Uterus (tissue), 2 donors: ENCODE measurements around the gene B3GNT3.

Source experiments
- POLR2A ChIP-seq, 2 donors: fragments of 450-650 bp; IDR thresholded peaks; one replicate each; pipeline ENCODE4 v1.6.1; 2016; ENCODE audit warnings: antibody characterized with exemption in 2 of 2, mild to moderate bottlenecking in 1 of 2, moderate library complexity in 1 of 2
- TF ChIP-seq, protein P1 (sequence below), 4 experiments: fragments of 200-600 bp in 2 of 4; fragments of 450-650 bp in 2 of 4; sonication (generic) in 2 of 4; IDR thresholded peaks; one replicate each; pipeline ENCODE4 v1.5.1; 2016 to 2019; ENCODE audit warnings: antibody characterized with exemption in 4 of 4, mild to moderate bottlenecking in 2 of 4, moderate library complexity in 1 of 4

DNA sequence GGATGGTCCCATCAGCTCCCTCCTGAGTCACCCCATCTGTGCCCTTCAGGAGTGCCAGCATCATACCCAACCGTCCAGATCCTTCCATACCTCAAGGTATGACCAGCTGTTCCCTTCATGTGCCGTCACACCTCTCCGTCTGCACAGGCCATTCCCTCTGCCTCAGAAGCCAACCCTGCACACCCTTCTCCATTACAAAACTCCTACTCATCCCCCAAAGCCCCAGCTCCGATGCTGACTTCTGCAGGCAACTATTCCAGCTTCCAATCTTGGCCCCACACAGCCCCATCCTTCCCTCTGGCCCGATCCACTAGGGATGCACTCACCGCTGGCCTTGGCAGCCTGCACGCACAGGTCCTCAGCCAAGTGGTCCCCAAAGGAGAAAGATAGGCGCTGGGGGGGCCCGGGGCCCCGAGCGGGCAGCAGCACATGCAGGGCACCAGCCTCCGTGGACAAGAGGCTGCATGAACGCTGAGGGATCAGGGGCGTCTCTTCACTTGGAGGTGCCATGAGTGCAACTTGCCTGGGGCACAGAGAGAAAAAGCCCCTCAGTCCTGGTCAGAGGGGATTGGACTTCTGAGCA, 49.1 kb downstream of the B3GNT3 start:
- TF ChIP-seq, protein P1, sequence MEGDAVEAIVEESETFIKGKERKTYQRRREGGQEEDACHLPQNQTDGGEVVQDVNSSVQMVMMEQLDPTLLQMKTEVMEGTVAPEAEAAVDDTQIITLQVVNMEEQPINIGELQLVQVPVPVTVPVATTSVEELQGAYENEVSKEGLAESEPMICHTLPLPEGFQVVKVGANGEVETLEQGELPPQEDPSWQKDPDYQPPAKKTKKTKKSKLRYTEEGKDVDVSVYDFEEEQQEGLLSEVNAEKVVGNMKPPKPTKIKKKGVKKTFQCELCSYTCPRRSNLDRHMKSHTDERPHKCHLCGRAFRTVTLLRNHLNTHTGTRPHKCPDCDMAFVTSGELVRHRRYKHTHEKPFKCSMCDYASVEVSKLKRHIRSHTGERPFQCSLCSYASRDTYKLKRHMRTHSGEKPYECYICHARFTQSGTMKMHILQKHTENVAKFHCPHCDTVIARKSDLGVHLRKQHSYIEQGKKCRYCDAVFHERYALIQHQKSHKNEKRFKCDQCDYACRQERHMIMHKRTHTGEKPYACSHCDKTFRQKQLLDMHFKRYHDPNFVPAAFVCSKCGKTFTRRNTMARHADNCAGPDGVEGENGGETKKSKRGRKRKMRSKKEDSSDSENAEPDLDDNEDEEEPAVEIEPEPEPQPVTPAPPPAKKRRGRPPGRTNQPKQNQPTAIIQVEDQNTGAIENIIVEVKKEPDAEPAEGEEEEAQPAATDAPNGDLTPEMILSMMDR (IDR thresholded peaks at IDR 0.05), result no peak
- no peak for TF ChIP-seq POLR2A (IDR thresholded peaks at IDR 0.05)
